Activated naive CD4-positive, alpha-beta T cell treated with anti-CD3 and anti-CD28 coated beads, Interleukin-2, amount 50 U/mL, for 72 hours (primary cell): Measurements from ENCODE around the gene PTCRA. TPM values are rescaled to one million over a fixed set of nuclear protein-coding genes. Genes with fewer than 3 reads are reported as not detected.
A peak's percentile ranks its signal among the peaks of the same experiment; 100 is the strongest.
"Not testable (repeated sequence)": the region's sequence is repeated elsewhere in the genome, so short reads cannot be mapped to it uniquely, and the experiment has no call there.

Experiments
- ATAC-seq, 2 donors: fragments of 150-1000 bp; cut with Tn5 transposase; 2 replicates each; pipeline ENCODE4 v1.10.0; 2021; ENCODE audit warnings: mild to moderate bottlenecking in 2 of 2, moderate library complexity in 2 of 2
- DNase-seq, 2 donors: peaks; one replicate each; pipeline ENCODE4 v3.0.0; 2021 to 2022; ENCODE audit warnings: low spot score in 2 of 2
- H3K27ac Mint-ChIP-seq, 2 donors: one replicate each; pipeline ENCODE4 v1.8.0; 2022; ENCODE audit warnings: mild to moderate bottlenecking in 2 of 2, mixed read lengths in 2 of 2
- H3K36me3 Mint-ChIP-seq, 2 donors: one replicate each; pipeline ENCODE4 v1.8.0; 2022; ENCODE audit warnings: mixed read lengths in 2 of 2
- H3K9me3 Mint-ChIP-seq, 2 donors: one replicate each; pipeline ENCODE4 v1.8.0; 2022; ENCODE audit warnings: mixed read lengths in 2 of 2
- total RNA-seq, 2 donors: library from RNA; stranded (reverse); gene quantifications; one replicate each; pipeline ENCODE4 v1.2.3, GENCODE V29; 2022

The PTCRA gene
- total RNA-seq, 2 donors from 2014 or later: not detected

GRCh38 chr6:42896178-42896719 is 19.6 kb upstream of the PTCRA start:
- ATAC-seq (no peak), DNase-seq (no peak)
- Mint-ChIP-seq H3K9me3 (no peaks in the 10 kb centered on the region), H3K36me3 (no peaks in the 10 kb centered on the region), H3K27ac (no peak overlapping the region)

DNA sequence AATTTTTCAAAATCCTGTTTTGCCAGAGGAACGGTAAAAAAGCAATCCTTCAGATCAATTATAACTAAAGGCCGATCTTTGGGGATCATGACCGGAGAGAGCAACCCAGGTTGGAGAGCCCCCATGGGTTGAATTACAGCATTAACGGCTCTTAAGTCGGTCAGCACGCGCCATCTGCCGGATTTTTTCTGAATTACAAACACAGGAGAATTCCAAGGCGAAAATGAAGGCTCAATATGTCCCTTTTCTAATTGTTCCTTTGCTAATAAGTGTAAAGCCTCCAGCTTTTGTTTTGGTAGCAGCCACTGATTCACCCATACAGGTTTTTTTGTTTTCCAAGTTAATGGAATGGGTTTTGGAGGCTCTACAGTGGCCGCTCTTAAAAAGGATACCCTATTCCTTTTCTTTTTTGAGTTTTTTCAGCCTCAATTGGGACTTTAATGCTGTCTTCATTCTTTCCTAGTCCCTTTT is 16.9 kb upstream of the PTCRA start:
- Mint-ChIP-seq H3K9me3 (no peaks in the 10 kb centered on the region), H3K36me3 (no peaks in the 10 kb centered on the region), H3K27ac (no peak overlapping the region)
- ATAC-seq: no peak
- DNase-seq: peak in 1 of 2 donors; percentile 84

- Mint-ChIP-seq H3K27ac (no peak overlapping the region), H3K9me3 (no peaks in the 10 kb centered on the region), H3K36me3 (no peaks in the 10 kb centered on the region)
- ATAC-seq (no peak), DNase-seq (no peak)
These were observed 16.0 kb upstream of the PTCRA start for GRCh38 chr6:42899871-42900270.

DNA sequence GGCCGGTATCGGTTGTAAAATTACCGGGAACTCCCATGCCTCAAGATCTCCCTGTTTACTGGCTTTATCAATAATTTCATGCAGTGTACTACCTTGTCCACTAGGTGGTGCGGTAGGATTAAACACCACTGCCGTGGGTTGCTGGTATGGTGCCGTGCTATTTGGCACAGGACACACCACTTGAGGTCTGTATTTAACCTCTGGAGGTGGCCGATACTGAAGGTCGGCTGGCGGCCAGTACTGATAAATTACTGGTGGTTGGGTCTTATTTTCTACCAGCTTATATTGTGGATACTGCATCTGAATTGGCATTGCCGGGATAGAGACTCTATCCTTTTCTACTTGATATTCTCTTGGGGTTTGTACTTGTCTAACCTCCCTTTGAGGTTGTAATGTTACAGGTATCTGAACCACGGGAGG is 14.3 kb upstream of the PTCRA start:
- no peak overlapping the region for H3K27ac Mint-ChIP-seq
- ATAC-seq (peak; percentile 92 to 99), DNase-seq (peak; percentile 68 to 80)
- no peaks in the 10 kb centered on the region for H3K36me3 Mint-ChIP-seq
- no peaks in the 10 kb centered on the region for H3K9me3 Mint-ChIP-seq

DNA sequence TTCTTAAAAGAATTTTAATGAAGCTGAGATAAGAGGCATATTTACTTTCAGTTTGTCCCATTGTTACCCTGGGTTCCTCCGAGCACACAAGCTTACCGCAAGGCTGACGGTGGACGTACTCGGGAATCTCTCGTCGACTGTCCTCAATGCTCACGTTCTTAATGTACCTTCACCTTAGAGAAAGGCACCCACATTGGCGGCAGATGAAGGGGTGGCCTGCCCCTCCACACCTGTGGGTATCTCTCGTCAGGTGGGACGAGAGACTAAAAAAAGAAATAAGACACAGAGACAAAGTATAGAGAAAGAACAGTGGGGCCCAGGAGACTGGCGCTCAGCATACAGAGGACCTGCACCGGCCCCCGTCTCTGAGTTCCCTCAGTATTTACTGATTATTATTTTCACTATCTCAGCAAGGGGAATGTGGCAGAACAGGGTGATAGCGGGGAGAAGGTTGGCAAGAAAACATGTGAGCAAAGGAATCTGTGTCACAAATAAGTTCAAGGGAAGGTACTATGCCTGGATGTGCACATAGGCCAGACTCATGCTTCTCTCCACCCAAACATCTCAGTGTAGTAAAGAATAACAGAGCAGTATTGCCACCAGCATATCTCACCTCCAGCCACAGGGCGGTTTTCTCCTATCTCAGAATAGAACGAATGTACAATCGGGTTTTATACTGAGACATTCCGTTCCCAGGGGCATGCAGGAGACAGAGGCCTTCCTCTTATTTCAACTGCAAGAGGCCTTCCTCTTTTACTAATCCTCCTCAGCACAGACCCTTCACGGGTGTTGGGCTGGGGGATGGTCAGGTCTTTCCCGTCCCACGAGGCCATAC is 13.2 kb upstream of the PTCRA start:
- H3K36me3 Mint-ChIP-seq, ATAC-seq, DNase-seq, H3K9me3 Mint-ChIP-seq, H3K27ac Mint-ChIP-seq: not testable (repeated sequence)

DNA sequence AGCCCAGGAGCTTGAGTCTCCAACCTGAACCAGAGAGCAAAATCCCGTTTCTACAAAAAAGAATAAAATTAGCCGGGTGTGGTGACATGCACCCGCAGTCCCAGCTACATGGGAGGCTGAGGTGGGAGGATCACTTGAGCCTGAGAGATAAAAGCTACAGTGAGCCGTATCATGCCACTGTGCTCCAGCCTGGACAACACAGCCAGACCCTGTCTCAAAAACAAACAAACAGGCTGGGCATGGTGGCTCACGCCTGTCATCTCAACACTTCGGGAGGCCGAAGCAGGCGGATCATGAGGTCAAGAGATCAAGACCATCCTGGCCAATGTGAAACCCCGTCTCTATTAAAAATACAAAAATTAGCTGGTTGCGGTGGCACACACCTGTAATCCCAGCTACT is 11.4 kb upstream of the PTCRA start:
- H3K36me3 Mint-ChIP-seq: no peaks in the 10 kb centered on the region
- no peaks in the 10 kb centered on the region for H3K9me3 Mint-ChIP-seq
- DNase-seq (no peak), ATAC-seq (no peak)
- no peak overlapping the region for H3K27ac Mint-ChIP-seq

- DNase-seq (no peak), ATAC-seq (no peak)
- Mint-ChIP-seq H3K27ac (no peak overlapping the region), H3K36me3 (no peaks in the 10 kb centered on the region), H3K9me3 (no peaks in the 10 kb centered on the region)
These were observed 8.5 kb upstream of the PTCRA start for GRCh38 chr6:42907336-42907735.

DNA sequence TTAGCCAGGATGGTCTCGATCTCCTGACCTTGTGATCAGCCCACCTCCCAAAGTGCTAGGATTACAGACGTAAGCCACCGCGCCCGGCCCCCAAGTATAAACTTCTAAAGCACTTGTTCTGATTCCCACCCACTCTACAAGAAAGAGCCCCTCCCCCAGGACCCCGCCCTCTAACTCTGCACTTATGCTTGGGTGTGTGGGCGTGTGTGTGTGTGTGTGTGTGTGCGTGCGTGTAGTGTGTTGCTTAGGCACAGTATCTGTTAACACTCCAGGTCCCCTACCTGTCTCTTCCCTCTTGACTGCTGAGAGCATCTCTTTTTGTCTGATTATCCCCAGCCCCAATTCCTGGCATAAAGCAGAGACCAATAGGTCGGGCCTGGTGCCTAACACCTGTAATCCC is 6.0 kb upstream of the PTCRA start:
- Mint-ChIP-seq H3K36me3 (no peaks in the 10 kb centered on the region), H3K9me3 (no peaks in the 10 kb centered on the region), H3K27ac (no peak overlapping the region)
- DNase-seq (no peak), ATAC-seq (no peak)

DNA sequence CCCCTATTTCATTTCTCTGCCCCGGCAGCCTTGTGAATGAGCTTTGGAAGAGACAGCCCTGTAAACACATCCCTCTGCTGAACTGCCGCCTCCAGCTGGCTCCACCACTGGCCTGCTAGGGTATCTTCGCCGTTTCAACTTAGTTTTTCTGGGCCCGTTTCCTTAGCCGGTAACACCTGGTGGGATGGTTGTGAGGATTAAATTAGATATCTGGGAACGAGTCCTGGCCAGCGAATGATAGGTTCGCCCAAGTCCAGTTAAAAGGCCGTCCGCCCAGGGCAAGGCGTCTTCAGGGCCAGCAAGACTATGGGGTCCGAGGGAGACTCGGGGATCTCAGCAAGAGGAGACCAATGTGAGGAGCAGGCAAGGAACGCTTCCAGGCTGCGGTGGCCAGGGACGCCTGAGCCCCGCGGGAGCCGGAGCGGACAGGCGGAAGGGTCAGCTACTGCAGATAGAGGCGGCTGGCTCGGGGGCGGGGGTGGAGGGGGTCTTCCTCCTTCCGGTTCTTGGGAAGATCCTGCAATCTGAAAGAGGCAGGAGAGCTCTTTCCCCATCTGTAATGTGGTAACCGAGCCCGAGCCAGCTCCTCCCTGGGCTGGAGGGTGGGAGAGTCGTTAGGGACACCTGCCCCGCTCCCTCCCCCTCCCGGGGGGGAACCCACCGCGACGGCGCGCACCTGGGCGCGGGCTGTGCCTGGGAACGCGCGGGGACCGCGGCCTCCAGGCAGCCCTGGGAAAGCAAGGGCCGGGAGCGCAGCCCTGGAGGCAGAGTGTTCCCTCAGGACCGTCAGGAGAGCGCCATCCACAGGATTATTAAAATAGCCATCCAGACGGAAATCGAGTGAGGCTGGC is 4.5 kb upstream of the PTCRA start:
- no peak for DNase-seq
- no peak for ATAC-seq
- Mint-ChIP-seq H3K9me3 (no peaks in the 10 kb centered on the region), H3K27ac (no peak overlapping the region), H3K36me3 (no peaks in the 10 kb centered on the region)

GRCh38 chr6:42914546-42914945 is 1.3 kb upstream of the PTCRA start:
- Mint-ChIP-seq H3K9me3 (no peaks in the 10 kb centered on the region), H3K27ac (peak overlapping the region in 1 of 2 donors; percentile 36), H3K36me3 (no peaks in the 10 kb centered on the region)
- DNase-seq (no peak), ATAC-seq (no peak)

- DNase-seq (no peak), ATAC-seq (peak; percentile 20 to 47)
- Mint-ChIP-seq H3K36me3 (no peaks in the 10 kb centered on the region), H3K9me3 (no peaks in the 10 kb centered on the region), H3K27ac (no peak overlapping the region)
These were observed 435 bp downstream of the PTCRA start for GRCh38 chr6:42916288-42916687.

- H3K36me3 Mint-ChIP-seq: no peaks in the 10 kb centered on the region
- ATAC-seq: no peak
These were observed 5.9 kb downstream of the PTCRA start for GRCh38 chr6:42921801-42922200.

DNA sequence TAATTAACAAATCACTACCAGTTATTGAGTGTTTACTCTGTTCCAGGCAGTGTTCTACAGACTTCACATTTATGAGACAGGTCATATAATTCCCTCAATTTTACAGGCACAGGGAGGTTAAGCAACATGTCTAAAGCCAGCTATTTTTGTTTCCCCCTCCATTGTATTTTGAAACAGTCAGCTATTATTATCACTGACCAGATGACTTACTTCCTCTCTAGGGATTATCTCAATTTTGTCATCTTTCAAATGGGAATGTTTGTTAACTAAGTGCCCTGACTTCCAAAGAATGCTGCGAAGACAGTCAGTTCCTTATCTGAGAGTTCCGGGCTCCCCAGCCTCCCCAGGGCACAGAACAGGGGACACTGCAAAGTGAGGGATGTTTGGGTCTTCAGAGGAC is 7.8 kb downstream of the PTCRA start:
- peaks cover 5% of the 10 kb centered on the region in 2 donors for H3K36me3 Mint-ChIP-seq
- H3K27ac Mint-ChIP-seq: no peak overlapping the region
- DNase-seq: no peak
- no peaks in the 10 kb centered on the region for H3K9me3 Mint-ChIP-seq
- no peak for ATAC-seq

More at GRCh38 chr6:42921801-42922200, 5.9 kb downstream of the PTCRA start:
- no peak for DNase-seq
- Mint-ChIP-seq H3K27ac (no peak overlapping the region), H3K9me3 (no peaks in the 10 kb centered on the region)

DNA sequence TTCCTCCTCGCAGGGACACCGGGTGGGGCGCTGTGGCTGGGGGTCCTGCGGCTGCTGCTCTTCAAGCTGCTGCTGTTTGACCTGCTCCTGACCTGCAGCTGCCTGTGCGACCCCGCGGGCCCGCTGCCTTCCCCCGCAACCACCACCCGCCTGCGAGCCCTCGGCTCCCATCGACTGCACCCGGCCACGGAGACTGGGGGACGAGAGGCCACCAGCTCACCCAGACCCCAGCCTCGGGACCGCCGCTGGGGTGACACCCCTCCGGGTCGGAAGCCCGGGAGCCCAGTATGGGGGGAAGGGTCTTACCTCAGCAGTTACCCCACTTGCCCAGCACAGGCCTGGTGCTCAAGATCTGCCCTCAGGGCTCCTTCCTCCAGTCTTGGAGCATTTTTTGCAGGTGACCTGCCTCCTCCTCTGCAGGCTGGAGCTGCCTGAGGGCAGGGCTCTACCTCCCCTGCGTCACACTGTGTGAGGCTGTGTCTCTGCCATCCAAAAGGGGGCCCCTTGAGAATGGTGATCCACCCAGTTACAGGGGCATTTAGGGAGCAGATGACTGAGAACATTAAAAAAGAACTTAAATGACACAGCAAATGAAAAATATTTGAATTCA is 9.5 kb downstream of the PTCRA start:
- Mint-ChIP-seq H3K36me3 (peaks cover 9 to 10% of the 10 kb centered on the region in 2 donors), H3K9me3 (no peaks in the 10 kb centered on the region), H3K27ac (peak overlapping the region; percentile 33 to 52)
- DNase-seq: no peak
- no peak for ATAC-seq

- Mint-ChIP-seq H3K27ac (peak within 1 kb of the TSS; percentile 99), H3K9me3 (no peaks in the 10 kb centered on the region), H3K36me3 (peaks cover 12 to 31% of the 10 kb centered on the region in 2 donors)
- DNase-seq (peak; percentile 92 to 96), ATAC-seq (peak; percentile 86 to 87)
These were observed 13.3 kb downstream of the PTCRA start, which contains the start of gene CNPY3 for GRCh38 chr6:42928986-42929820. TSS of gene CNPY3 (plus strand) at chr6:42929480. CDS start at chr6:42929571, 91 bp downstream.
